Smooth muscle cell of the umbilical artery (primary cell): ENCODE measurements around the gene C1orf174. TPM values are rescaled to one million over a fixed set of nuclear protein-coding genes. Genes with fewer than 3 reads are reported as not detected.

Experiments
- total RNA-seq: library from RNA; depleted of rRNA; stranded (reverse); fragments of >200 nt; gene quantifications from 2 replicates; pipeline ENCODE4 v1.2.3, GENCODE V29; 2014

The C1orf174 gene
- 24.3 and 29.5 TPM in 2 replicates for total RNA-seq

GRCh38 chr1:3900150-3900968 lies at the start of gene C1orf174:
C1orf174 (minus strand) TSS chr1:3900272; CDS start chr1:3900186, 86 bp downstream.

GRCh38 chr1:3856923-3857790 lies 42.9 kb downstream of the C1orf174 start, which contains the start of the genes CEP104 and DFFB:
CEP104 (minus strand) TSS chr1:3857211; CDS start chr1:3852407, 4,804 bp downstream.
DFFB (plus strand) TSS chr1:3857476; CDS start chr1:3857604, 128 bp downstream.

Other genes starting within 250 kb of the C1orf174 start
- not detected in 2 replicates for gene TP73, start 247.8 kb downstream of the C1orf174 start, total RNA-seq
- gene CCDC27, start 147.8 kb downstream of the C1orf174 start, total RNA-seq: not detected in 2 replicates
- gene SMIM1, start 127.5 kb downstream of the C1orf174 start, total RNA-seq: 1.2 and 7.4 TPM in 2 replicates
- gene LRRC47, start 103.8 kb downstream of the C1orf174 start, total RNA-seq: 35.0 and 35.6 TPM in 2 replicates
- gene CEP104, start 43.1 kb downstream of the C1orf174 start, total RNA-seq: 22.3 and 41.8 TPM in 2 replicates
- 9.2 and 10.5 TPM in 2 replicates for gene DFFB, start 42.8 kb downstream of the C1orf174 start, total RNA-seq